Measurements from ENCODE around the gene ZBP1. TPM values are rescaled to one million over a fixed set of nuclear protein-coding genes. Genes with fewer than 3 reads are reported as not detected.

ZBP1 gene
- total RNA-seq, 4 donors from 2014 or later = 0.57 to 1.0 (median 0.88) TPM; not detected in 1

- no peak for TF ChIP-seq CTCF (IDR thresholded peaks at IDR 0.05; ENCODE audit: low read depth)
Observed at GRCh38 chr20:57598060-57598459, 22.2 kb downstream of the ZBP1 start.

DNA sequence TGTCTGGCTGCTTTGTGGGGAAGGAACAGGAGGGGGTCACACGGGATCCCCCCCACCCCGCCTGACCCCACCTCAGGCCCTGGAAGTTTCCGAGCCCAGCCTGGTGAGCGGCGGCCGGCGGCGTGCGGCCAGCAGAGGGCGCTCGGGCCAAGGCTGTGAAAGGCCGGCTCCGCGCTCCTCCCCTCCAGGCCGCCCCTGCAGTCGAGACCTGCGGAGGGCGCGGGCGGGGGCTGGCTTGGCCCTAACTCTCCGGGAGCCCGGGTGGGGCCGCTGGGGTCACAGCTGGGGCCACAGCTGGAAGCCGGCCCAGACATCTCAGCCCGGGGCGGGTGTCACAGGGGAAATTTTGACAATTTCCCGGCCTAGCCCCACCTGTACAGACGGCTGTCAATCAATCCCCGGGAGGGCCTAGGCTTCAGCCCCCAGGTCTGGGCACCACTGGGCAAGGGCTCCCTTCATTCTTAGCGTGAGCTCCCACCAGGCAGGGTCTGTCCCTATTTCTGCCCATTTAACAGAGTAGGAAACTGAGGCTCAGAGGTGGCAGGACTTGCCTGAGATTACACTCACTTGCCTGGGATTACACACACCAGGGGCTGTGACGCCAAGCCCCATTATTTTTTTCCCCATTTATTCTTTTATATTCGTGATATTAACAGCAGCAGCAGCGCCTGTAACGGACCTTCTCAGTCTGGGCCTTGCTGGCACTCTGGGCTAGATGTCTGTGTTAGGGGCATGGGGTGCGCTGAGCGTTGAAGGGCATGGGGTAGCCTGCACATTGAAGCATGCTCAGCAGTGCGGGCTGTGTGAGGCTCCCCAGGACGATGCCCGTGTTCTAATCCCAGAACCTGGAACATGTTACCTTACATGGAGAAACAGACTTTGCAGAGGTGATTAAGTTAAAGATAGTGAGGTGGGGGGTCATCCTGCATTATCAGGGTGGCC is 23.0 kb downstream of the ZBP1 start:
- TF ChIP-seq CTCF (IDR thresholded peaks at IDR 0.05; ENCODE audit: low read depth) = no peak

GRCh38 chr20:57596358-57596757 is 23.9 kb downstream of the ZBP1 start:
- no peak for TF ChIP-seq CTCF (IDR thresholded peaks at IDR 0.05; ENCODE audit: low read depth)

DNA sequence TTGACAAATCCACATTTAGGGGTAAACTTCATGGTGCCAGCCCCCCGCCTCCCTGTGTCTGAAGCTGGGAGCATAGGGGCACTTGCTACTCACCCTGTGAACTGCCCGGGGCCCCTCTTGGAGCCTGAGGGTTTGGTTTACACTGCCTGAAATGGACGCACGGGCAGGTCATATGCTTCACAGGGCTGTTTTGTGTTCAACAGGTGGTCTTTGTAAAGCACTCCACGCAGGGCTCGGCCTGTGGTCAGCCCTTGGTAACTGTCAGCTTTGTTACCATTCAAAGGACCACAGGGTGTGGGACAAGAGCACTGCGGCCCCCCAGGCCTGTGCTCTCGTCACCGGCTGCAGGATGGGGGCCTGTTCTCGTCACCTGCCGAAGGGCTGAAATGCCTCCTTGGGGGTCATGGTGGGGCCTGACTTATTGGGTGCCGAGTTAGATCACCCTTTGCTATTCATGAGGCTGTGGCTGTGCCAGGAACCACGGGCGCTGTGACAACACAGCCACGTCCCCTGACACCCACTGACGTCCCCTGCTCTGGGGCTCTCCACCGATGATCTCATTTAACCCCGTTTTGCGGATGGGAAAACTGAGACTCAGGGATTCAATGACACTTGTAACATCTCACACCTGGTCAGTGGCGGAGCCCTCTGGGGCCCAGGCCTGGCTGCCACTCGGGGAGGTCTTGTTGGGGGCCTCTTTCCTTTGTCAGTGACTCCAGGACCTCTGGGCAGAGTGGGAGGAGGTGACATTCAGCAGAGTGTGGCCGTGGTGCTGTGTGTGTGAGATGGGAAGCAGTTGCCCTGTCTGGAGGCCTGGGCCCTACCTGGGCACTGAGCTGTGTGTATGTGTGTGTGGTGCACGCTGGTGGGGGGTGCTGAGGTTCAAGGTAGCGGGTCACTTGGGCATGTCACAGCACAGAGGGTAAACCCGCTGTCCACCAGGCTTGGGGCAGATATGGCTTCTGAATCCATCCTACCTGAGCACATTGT is 24.9 kb downstream of the ZBP1 start:
- TF ChIP-seq CTCF (IDR thresholded peaks at IDR 0.05; ENCODE audit: low read depth) = no peak

DNA sequence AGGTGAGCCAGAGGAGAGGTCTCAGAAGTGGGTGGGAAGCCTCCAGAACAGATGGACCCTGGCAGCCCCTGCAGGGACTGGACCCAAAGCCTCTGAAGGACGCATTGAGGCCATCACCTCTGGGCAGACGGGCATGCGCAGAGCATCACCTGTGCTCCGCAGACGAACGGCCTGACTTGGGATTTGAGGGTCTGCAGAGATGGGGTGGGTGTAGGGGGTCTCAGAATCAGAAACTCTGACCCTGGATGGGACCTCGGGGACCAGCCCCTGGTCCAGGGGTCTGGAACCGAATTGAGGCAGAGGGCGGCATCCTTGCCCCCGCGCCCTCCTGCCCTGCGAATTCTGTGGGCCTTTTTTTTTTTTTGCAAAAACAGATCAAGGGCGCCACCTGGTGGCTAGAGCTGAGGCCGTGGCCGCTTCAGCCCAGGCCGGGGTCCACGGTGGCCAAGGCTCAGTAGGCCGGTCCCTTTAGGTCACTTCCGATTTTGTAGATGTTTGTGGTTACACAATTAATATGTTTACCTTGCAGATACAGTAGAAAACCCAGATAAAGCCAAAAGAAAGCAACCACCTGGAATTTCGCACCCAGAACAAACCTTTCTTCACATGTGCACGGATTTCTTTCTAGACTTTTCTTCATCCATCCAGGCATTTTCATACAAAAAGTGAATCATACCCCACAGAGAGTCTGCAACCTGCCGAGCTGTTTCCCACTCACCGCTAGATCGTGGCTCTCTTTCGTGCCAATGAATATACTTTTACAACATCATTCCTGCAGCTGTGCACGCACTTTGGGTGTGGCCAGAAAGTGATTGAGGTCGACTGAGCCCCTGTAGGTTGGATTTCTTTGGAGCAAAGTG is 25.9 kb downstream of the ZBP1 start:
- no peak for TF ChIP-seq CTCF (IDR thresholded peaks at IDR 0.05; ENCODE audit: low read depth)

GRCh38 chr20:57593134-57593886 is 26.9 kb downstream of the ZBP1 start:
- TF ChIP-seq CTCF (IDR thresholded peaks at IDR 0.05; ENCODE audit: low read depth) = no peak
